Measurements from ENCODE around the gene CPA5. TPM values are rescaled to one million over a fixed set of nuclear protein-coding genes. Genes with fewer than 3 reads are reported as not detected.

CPA5 gene
- total RNA-seq, 1 donor from 2014 or later, result not detected

DNA sequence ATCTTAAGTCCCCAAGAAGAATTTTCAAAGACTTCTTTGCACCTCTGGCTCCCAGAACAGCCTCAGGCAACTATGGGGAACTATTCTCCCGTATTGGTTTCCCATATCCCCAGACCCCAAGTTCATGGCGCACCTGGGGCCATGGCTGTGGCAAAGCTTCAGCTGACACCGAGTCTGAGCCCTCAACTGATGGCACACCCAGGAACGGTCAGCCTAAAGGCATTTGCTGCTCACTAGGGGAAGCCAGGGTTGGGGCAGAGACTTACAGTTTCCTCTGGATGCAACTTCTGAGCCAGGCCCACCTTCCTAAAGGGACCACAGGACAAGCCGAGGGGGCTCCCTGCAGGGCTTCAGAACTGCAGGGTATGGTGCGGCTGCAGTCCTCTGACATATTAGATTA lies 21.9 kb downstream of the CPA5 start:
- no peak for DNase-seq
- TF ChIP-seq, protein P1, sequence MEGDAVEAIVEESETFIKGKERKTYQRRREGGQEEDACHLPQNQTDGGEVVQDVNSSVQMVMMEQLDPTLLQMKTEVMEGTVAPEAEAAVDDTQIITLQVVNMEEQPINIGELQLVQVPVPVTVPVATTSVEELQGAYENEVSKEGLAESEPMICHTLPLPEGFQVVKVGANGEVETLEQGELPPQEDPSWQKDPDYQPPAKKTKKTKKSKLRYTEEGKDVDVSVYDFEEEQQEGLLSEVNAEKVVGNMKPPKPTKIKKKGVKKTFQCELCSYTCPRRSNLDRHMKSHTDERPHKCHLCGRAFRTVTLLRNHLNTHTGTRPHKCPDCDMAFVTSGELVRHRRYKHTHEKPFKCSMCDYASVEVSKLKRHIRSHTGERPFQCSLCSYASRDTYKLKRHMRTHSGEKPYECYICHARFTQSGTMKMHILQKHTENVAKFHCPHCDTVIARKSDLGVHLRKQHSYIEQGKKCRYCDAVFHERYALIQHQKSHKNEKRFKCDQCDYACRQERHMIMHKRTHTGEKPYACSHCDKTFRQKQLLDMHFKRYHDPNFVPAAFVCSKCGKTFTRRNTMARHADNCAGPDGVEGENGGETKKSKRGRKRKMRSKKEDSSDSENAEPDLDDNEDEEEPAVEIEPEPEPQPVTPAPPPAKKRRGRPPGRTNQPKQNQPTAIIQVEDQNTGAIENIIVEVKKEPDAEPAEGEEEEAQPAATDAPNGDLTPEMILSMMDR (IDR thresholded peaks at IDR 0.05; ENCODE audit: partially characterized antibody, unreplicated experiment), result no peak
- peaks cover 30% of the 10 kb centered on the region for H3K4me1 Mint-ChIP-seq (ENCODE audit: low read depth, unreplicated experiment)
- peak overlapping the region; percentile 61 for H3K4me3 Mint-ChIP-seq (ENCODE audit: unreplicated experiment)
- H3K36me3 Mint-ChIP-seq (ENCODE audit: unreplicated experiment), result no peaks in the 10 kb centered on the region
- no peaks in the 10 kb centered on the region for H3K27me3 Mint-ChIP-seq (ENCODE audit: unreplicated experiment)
- H3K27ac Mint-ChIP-seq (ENCODE audit: unreplicated experiment), result peak overlapping the region; percentile 91
- peaks cover 6% of the 10 kb centered on the region for H3K9me3 Mint-ChIP-seq (ENCODE audit: unreplicated experiment)

DNA sequence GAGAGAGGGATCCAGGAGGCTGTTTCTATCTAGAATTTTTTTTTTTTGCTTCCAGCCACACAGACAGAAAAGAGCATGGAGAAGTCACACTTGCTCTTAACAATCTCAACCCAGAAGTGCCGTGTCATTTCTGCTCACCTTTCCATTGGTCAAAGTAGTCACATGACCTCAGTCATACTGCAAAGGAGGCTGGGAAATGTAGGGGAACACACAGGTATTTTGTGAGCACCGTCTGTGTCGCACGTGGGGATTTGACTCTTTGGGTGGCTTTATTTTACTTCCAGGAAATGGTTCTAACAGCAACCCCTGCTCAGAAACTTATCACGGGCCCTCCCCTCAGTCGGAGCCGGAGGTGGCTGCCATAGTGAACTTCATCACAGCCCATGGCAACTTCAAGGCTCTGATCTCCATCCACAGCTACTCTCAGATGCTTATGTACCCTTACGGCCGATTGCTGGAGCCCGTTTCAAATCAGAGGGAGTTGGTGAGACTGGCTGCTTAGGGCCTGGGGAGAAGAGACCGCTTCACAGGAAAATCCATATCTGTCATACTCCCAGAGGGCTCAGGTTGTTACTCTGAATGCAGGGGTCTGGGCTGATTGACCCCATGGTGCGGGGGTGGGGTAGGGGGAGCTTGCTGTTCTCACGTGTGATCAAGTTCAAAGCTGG lies 22.6 kb downstream of the CPA5 start:
- Mint-ChIP-seq H3K27ac (ENCODE audit: unreplicated experiment) (peak overlapping the region; percentile 69), H3K4me3 (ENCODE audit: unreplicated experiment) (peak overlapping the region; percentile 47), H3K27me3 (ENCODE audit: unreplicated experiment) (no peaks in the 10 kb centered on the region), H3K9me3 (ENCODE audit: unreplicated experiment) (peaks cover 6% of the 10 kb centered on the region), H3K36me3 (ENCODE audit: unreplicated experiment) (peaks cover 5% of the 10 kb centered on the region), H3K4me1 (ENCODE audit: low read depth, unreplicated experiment) (peaks cover 30% of the 10 kb centered on the region)
- TF ChIP-seq, protein P1 (IDR thresholded peaks at IDR 0.05; ENCODE audit: partially characterized antibody, unreplicated experiment), result no peak
- no peak for DNase-seq

DNA sequence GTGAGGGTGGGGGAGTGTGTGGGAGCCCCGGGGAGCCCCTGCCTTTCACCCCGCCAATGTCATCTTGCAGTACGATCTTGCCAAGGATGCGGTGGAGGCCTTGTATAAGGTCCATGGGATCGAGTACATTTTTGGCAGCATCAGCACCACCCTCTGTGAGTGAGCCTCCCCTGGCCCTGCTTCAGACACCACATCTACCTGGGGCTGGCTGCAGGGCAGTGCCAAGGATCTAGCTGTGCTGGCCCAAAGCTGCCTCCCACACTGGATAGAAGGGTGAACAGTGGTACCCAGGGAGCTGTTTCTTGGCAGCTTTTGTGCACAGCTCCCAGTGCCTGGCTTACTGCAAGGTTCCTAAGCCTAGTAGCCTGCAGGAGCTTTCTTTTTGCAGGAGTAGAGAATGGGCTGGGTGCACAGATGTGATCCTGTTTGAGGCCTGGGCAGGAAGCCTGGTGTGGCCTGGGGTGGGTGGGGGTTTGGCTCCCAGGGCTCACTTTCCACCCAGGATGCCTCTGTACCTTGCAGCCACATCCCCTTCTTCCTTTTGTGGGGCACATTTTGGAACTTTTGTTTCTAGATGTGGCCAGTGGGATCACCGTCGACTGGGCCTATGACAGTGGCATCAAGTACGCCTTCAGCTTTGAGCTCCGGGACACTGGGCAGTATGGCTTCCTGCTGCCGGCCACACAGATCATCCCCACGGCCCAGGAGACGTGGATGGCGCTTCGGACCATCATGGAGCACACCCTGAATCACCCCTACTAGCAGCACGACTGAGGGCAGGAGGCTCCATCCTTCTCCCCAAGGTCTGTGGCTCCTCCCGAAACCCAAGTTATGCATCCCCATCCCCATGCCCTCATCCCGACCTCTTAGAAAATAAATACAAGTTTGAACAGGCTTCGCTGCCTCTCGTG lies 23.5 kb downstream of the CPA5 start:
- Mint-ChIP-seq H3K36me3 (ENCODE audit: unreplicated experiment) (peaks cover 9% of the 10 kb centered on the region), H3K27ac (ENCODE audit: unreplicated experiment) (peak overlapping the region; percentile 38)

DNA sequence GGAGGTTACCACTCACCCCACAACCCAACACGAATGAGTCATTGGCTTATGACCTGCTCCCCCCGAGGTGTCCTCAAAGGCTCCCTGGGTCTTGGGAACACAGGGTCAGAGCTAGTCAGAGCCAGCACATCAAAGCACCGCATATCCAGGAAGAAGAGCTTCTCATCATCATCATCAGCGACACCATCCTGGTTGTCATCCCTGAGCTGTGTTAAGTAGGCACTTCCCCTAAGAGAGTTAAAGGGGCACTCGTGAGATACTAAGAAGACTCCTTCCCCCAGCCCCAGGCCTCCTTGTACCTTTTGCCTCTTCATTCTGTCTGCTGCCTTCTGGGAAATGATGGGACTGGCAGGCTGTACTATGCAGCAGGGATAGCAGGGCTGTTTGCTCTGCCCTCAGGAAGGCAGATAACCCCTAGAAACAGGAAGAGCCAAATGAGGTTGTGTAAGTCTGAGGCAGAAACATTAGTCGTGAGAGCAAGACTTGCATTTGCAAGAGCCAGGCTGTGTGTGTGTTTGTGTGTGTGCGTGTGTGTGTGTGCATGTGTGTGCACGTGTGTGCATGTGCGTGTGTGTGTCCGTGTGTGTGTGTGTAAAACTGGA lies 24.6 kb downstream of the CPA5 start:
- TF ChIP-seq, protein P1 (IDR thresholded peaks at IDR 0.05; ENCODE audit: partially characterized antibody, unreplicated experiment), result no peak
- peaks cover 8% of the 10 kb centered on the region for H3K9me3 Mint-ChIP-seq (ENCODE audit: unreplicated experiment)
- H3K4me3 Mint-ChIP-seq (ENCODE audit: unreplicated experiment), result no peak overlapping the region
- H3K27ac Mint-ChIP-seq (ENCODE audit: unreplicated experiment), result no peak overlapping the region
- DNase-seq, result no peak
- H3K27me3 Mint-ChIP-seq (ENCODE audit: unreplicated experiment), result no peaks in the 10 kb centered on the region
- H3K4me1 Mint-ChIP-seq (ENCODE audit: low read depth, unreplicated experiment), result peaks cover 32% of the 10 kb centered on the region
- H3K36me3 Mint-ChIP-seq (ENCODE audit: unreplicated experiment), result peaks cover 9% of the 10 kb centered on the region

More for the DNA sequence above, 23.5 kb downstream of the CPA5 start:
- H3K4me3 Mint-ChIP-seq (ENCODE audit: unreplicated experiment), result no peak overlapping the region
- H3K9me3 Mint-ChIP-seq (ENCODE audit: unreplicated experiment), result peaks cover 8% of the 10 kb centered on the region
- peaks cover 30% of the 10 kb centered on the region for H3K4me1 Mint-ChIP-seq (ENCODE audit: low read depth, unreplicated experiment)
- TF ChIP-seq, protein P1 (IDR thresholded peaks at IDR 0.05; ENCODE audit: partially characterized antibody, unreplicated experiment), result no peak
- no peak for DNase-seq
- H3K27me3 Mint-ChIP-seq (ENCODE audit: unreplicated experiment), result no peaks in the 10 kb centered on the region
